ENCODE data around the gene ZC3H13.

DNA sequence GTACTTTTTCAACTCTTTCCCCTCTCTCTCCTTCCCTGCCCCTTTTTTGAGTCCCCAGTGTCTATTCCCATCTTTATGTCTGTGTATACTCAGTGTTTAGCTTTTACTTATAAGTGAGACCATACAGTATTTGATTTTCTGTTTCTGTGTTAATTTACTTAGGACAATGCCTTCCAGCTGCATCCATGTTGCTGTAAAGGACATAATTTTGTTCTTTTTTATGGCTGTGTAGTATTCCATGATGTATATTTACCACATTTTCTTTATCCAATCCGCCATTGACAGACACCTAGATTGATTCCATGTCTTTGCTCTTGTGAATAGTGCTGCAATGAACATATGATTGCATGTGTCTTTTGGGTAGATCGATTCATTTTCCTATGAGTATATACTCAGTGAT lies 10.7 kb upstream of the ZC3H13 start:
- no peak for TF ChIP-seq POLR2A (IDR thresholded peaks at IDR 0.05)
- TF ChIP-seq, protein P1, sequence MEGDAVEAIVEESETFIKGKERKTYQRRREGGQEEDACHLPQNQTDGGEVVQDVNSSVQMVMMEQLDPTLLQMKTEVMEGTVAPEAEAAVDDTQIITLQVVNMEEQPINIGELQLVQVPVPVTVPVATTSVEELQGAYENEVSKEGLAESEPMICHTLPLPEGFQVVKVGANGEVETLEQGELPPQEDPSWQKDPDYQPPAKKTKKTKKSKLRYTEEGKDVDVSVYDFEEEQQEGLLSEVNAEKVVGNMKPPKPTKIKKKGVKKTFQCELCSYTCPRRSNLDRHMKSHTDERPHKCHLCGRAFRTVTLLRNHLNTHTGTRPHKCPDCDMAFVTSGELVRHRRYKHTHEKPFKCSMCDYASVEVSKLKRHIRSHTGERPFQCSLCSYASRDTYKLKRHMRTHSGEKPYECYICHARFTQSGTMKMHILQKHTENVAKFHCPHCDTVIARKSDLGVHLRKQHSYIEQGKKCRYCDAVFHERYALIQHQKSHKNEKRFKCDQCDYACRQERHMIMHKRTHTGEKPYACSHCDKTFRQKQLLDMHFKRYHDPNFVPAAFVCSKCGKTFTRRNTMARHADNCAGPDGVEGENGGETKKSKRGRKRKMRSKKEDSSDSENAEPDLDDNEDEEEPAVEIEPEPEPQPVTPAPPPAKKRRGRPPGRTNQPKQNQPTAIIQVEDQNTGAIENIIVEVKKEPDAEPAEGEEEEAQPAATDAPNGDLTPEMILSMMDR (IDR thresholded peaks at IDR 0.05), result no peak
- no peak for TF ChIP-seq EP300 (IDR thresholded peaks at IDR 0.05)
